ENCODE results near the gene RHD.
A peak's percentile ranks its signal among the peaks of the same experiment; 100 is the strongest.
"Not testable (repeated sequence)": the region's sequence is repeated elsewhere in the genome, so short reads cannot be mapped to it uniquely, and the experiment has no call there.

The RHD gene

DNA sequence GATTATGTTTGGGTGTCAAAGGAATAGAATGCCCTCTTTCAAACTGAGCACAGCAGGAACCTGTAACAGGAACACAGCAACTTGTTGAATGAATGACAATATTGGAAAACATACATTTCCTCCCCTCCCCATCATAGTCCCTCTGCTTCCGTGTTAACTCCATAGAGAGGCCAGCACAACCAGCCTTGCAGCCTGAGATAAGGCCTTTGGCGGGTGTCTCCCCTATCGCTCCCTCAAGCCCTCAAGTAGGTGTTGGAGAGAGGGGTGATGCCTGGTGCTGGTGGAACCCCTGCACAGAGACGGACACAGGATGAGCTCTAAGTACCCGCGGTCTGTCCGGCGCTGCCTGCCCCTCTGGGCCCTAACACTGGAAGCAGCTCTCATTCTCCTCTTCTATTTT lies at the start of gene RHD:
Gene RHD (plus strand): TSS at position 272 of the 400 bp plus-strand sequence. CDS start 39 bp downstream, at position 311.
- not testable (repeated sequence) for DNase-seq (ENCODE audit: low spot score)

DNA sequence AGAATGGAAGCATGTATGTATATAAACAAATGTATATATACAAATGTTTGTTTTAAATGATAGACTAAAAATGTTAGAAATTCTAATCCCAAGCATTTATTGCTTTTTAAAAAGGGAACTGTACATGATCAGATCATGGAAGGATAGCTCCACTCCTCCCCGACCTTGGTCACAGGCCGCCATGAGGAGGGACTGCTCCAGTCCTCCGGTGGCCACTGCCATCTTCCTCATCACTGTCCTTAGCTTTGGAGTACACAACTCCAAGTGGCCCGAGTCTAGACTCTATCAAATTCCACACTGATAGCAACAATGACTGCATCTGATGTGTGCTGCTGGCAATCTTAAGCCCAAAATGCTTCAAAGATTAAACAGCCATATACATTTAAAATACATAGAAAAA lies 49.7 kb upstream of the RHD start:
- DNase-seq (ENCODE audit: low spot score), result no peak

DNA sequence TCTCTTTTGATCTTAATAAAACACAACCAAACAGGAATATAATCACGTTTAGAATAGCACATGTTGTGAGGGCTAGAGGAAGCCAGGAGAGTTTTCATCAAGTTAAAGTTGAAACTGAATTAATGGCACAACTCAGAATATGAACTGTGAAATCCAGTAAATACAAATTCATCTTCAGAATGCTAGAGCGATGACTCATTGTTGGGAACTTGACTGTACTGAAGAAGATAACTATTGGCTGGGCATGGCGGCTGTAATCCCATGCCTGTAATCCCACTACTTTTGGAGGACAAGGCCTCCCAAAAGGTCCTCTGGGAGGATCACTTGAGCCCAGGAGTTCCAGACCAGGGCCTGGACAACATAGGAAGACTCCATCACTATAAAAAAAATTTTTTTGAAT lies 48.8 kb upstream of the RHD start:
- DNase-seq (ENCODE audit: low spot score), result peak; percentile 39

DNA sequence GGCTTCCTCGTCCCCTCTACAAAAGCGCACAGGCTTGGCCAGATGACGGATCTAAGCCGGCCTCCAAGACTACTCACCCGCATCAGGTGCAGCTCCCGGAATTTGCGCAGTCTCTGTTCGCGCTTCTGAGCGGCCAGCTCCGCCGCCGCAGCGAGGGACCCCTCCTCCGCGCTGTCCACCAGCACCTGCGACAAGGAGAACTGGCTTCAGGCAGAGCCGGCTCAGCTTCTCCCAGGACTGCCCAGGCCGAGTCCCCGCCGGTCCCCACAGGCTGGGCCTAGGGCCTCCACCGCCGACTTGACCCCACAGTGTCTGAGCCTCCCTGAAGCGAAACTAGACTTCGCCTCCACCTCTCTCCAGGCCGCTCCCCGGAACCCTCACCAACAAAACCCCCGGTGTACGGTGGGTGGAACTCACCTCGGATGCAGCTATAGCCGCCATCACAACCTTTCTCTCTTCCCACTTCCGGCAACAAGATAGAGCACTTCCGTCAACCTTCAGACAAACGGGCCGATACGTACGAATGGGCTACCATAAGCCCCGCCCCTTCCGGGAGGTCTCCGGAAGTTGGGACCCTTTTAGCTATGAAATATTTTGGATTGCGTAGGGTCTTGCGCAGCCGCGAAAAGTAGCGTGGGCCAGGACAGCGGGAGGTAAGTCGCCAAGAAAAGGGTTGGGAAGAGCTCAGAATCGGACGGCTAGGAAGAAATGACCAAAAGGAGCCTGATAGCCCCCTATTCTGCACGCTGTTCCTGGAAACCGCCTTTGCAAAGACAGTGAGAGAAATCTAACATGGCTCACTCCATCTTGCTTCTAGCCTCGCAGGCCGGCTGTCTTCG lies 40.1 kb upstream of the RHD start, which contains the start of gene SYF2:
Gene SYF2 (minus strand): TSS at position 476 of the 839 bp plus-strand sequence. CDS start 35 bp downstream, at position 441.
- DNase-seq (ENCODE audit: low spot score), result peak; percentile 95

DNA sequence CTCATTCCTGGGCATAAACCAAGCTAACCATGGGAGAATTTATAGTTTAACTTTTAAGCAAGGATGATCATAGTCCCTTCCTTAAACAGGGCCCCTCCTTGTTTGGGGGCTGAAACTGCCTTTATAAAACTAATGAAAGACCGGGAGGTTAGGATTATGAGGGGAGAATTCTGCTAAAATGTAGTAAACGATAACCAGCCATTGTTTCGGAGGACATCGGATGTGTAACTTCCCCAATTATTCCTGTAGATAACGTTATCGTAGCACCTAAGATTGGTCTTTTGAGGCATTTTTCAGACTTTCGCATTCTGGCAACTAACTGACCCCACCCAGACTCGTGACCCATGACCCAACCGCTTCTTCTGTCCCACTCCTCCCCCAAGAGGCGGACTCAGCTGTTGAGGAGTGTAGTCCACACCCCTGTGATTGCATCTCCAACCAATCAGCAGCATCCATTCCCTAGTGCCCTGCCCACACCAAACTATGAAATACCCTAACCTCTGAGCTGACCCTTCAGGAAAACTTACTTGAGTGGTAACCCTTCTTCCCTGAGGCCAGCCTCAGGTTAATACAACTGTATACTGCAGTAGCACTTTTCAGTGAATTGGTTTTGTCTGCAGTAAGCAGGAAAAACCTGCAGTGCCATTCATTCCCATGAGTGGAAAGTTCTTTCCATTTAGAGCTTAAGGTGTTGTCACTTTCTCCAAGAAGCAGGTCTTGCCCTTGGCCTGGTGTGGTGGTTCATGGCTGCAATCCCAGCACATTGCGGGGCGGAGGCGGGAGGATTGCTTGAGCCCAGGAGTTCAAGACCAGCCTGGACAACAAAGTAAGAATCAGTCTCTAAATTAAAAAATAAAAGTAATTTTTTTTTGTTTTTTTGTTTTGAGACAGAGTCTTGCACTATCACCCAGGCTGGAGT lies 39.2 kb upstream of the RHD start:
- DNase-seq (ENCODE audit: low spot score), result peak; percentile 89

DNA sequence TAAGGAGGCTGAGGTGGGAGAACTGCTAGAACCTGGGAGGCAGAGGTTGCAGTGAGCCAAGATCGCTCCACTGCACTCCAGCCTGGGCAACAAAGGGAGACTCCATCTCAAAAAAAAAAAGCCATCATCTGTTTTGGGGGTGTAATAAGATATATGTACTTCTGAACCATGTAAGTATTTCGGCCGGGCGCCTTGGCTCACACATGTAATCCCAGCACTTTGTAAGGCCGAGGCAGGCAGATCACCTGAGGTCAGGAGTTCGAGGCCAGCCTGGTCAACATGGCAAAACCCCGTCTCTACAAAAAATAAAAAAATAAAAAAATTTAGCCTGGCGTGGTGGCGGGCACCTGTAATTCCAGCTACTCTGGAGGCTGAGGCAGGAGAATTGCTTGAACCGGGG lies 36.9 kb upstream of the RHD start:
- DNase-seq (ENCODE audit: low spot score), result not testable (repeated sequence)

DNA sequence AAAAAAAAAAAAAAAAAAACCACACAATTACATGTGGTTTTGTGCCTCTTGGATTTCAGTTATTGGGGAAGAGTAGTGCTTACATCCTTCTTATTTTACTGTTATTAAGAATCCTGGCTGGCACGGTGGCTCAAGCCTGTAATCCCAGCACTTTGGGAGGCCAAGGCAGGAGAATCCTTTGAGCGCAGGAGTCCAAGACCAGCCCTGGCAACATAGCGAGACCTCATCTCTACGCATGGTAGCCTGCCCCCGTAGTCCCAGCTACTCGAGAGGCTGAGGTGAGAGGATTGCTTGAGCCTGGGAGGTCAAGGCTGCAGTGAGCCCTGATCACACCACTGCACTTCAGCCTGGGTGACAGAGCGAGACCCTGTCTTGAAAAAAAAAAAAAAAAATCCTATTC lies 36.0 kb upstream of the RHD start:
- DNase-seq (ENCODE audit: low spot score), result not testable (repeated sequence)

DNA sequence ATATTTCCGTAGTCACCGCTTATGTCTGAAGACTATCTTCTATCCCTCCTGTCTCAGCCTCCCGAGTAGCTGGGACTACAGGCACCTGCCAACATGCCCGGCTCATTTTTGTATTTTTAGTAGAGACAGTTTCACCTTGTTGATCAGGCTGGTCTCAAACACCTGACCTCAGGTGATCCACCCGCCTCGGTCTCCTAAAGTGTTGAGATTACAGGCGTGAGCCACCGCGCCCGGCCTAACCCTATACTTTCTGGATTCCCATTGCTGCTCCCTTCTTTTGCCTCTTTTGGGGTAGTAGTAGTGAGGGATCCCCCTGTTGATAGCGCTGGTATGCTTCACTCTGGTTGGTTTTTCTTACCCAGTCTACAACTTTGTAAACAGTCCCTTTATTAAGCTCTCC lies 34.3 kb upstream of the RHD start:
- no peak for DNase-seq (ENCODE audit: low spot score)

- DNase-seq (ENCODE audit: low spot score), result peak; percentile 91
These were observed 32.4 kb upstream of the RHD start for GRCh38 chr1:25239681-25240541.

DNA sequence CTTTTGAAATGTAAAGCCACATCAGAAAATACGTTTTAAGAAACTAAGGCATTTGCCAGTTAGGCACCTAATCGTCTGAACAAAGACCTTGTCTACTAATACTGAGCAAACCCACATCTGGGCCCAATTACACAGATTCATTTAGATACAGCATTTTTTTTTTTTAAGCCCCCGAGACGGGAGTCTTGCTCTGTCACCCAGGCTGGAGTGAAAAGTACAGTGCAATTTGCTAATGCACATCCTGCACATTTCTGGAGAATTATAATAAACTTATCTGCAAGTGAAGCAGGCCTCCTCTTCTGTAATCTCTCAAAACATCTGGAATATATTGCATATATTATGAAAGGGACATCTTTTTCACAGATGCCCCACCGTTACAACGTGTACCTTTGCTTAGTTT lies 28.4 kb upstream of the RHD start:
- no peak for DNase-seq (ENCODE audit: low spot score)

GRCh38 chr1:25245393-25245792 lies 26.9 kb upstream of the RHD start:
- no peak for DNase-seq (ENCODE audit: low spot score)

- peak; percentile 30 for DNase-seq (ENCODE audit: low spot score)
These were observed 26.3 kb upstream of the RHD start for GRCh38 chr1:25245809-25246599.

DNA sequence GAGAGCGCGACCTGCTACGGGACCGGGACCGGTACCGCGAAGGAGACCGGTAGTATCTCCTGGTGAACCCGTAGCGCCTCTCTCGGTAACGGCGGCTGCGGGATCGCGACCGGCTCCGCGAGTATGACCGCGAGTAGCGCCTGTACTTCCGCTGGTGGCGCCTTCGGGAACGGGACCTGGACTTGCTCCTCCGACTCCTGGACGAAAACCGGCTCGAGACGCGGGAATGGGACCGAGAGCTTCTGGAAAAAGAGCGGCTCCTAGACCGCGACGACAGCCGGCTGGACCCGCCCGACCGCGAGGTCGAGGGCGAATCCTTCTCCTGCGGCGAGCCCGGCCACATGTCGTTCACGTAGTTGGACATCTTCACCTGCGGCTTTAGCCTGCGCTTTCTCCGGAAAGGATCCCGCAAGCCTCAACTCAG lies 25.7 kb upstream of the RHD start:
- peak; percentile 29 for DNase-seq (ENCODE audit: low spot score)

- peak; percentile 100 for DNase-seq (ENCODE audit: low spot score)
These were observed 25.1 kb upstream of the RHD start, which contains the start of gene RSRP1 for GRCh38 chr1:25247024-25247828. TSS of gene RSRP1 (minus strand) at chr1:25247454. CDS start at chr1:25246963, 491 bp downstream.

GRCh38 chr1:25247829-25248754 lies 24.2 kb upstream of the RHD start:
- no peak for DNase-seq (ENCODE audit: low spot score)

GRCh38 chr1:25253911-25254310 lies 18.4 kb upstream of the RHD start:
- peak; percentile 37 for DNase-seq (ENCODE audit: low spot score)

GRCh38 chr1:25255706-25256577 lies 16.4 kb upstream of the RHD start:
- no peak for DNase-seq (ENCODE audit: low spot score)

DNA sequence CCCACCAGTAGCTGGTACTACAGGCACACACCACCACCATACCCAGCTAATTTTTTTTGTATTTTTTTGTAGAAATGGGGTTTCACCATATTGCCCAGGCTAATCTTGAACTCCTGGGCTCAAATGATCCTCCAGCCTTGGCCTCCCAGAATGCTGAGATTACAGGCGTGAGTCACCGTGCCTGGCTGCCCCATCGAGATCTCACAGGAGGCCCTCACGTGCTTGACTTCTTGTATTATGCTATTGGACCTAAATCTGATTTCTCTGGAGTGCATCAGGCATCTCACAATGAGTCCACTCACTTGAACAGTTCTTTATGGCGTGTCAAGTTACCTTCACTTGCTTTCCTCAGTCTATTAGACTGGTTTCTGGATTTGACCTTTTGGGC lies 15.7 kb upstream of the RHD start:
- DNase-seq (ENCODE audit: low spot score), result no peak

Measured in GM03348 (cell line).